ENCODE data around the gene HTR6. TPM values are rescaled to one million over a fixed set of nuclear protein-coding genes. Genes with fewer than 3 reads are reported as not detected.

Gene HTR6
- total and polyA plus RNA-seq, 4 donors, result 0.18 TPM; not detected in 3

- Histone ChIP-seq H3K4me1 (ENCODE audit: control insufficient read depth in 1 of 2, insufficient read depth in 2 of 2, low read length in 2 of 2) (no peaks in the 10 kb centered on the region), H3K36me3 (ENCODE audit: control insufficient read depth in 1 of 2, insufficient read depth in 2 of 2, low read length in 1 of 2) (no peaks in the 10 kb centered on the region), H3K27ac (ENCODE audit: low read depth in 1 of 2, low read length in 2 of 2) (no peak overlapping the region), H3K27me3 (ENCODE audit: control insufficient read depth in 1 of 2, insufficient read depth in 2 of 2, low read length in 1 of 2) (no peaks in the 10 kb centered on the region), H3K9me3 (ENCODE audit: control insufficient read depth, low read length) (no peaks in the 10 kb centered on the region), H3K4me3 (ENCODE audit: low read length in 2 of 2) (no peak overlapping the region)
- intact Hi-C loops (cut with DNase I), result no loop called here
- no peak for DNase-seq
- ATAC-seq (ENCODE audit: low FRiP score), result no peak
- WGBS, 2 donors, result 65 to 68% methylated on average over 4 of the region's 4 CpGs
Observed at GRCh38 chr1:19670787-19671186, 6.1 kb downstream of the HTR6 start.

- no peaks in the 10 kb centered on the region for H3K27me3 ChIP-seq (ENCODE audit: control insufficient read depth in 1 of 2, insufficient read depth in 2 of 2, low read length in 1 of 2)
- H3K4me3 ChIP-seq (ENCODE audit: low read length in 2 of 2), result no peak overlapping the region
- ATAC-seq (ENCODE audit: low FRiP score), result no peak
- DNase-seq, result no peak
- intact Hi-C loops (cut with DNase I), result no loop called here
- no peaks in the 10 kb centered on the region for H3K36me3 ChIP-seq (ENCODE audit: control insufficient read depth in 1 of 2, insufficient read depth in 2 of 2, low read length in 1 of 2)
- WGBS, 2 donors, result 42 to 46% methylated on average over 6 of the region's 6 CpGs
- no peak overlapping the region for H3K27ac ChIP-seq (ENCODE audit: low read depth in 1 of 2, low read length in 2 of 2)
- no peaks in the 10 kb centered on the region for H3K4me1 ChIP-seq (ENCODE audit: control insufficient read depth in 1 of 2, insufficient read depth in 2 of 2, low read length in 2 of 2)
- no peaks in the 10 kb centered on the region for H3K9me3 ChIP-seq (ENCODE audit: control insufficient read depth, low read length)
Observed at GRCh38 chr1:19672237-19672636, 7.6 kb downstream of the HTR6 start.

- no peak overlapping the region for H3K27ac ChIP-seq (ENCODE audit: low read depth in 1 of 2, low read length in 2 of 2)
- H3K4me3 ChIP-seq (ENCODE audit: low read length in 2 of 2), result no peak overlapping the region
- no peaks in the 10 kb centered on the region for H3K27me3 ChIP-seq (ENCODE audit: control insufficient read depth in 1 of 2, insufficient read depth in 2 of 2, low read length in 1 of 2)
- ATAC-seq (ENCODE audit: low FRiP score) (no peak), DNase-seq (no peak)
- no peaks in the 10 kb centered on the region for H3K4me1 ChIP-seq (ENCODE audit: control insufficient read depth in 1 of 2, insufficient read depth in 2 of 2, low read length in 2 of 2)
- intact Hi-C loops (cut with DNase I), result no loop called here
- H3K36me3 ChIP-seq (ENCODE audit: control insufficient read depth in 1 of 2, insufficient read depth in 2 of 2, low read length in 1 of 2), result no peaks in the 10 kb centered on the region
- H3K9me3 ChIP-seq (ENCODE audit: control insufficient read depth, low read length), result no peaks in the 10 kb centered on the region
- 70 to 71% methylated on average over 5 of the region's 5 CpGs for WGBS, 2 donors
Observed at GRCh38 chr1:19675797-19676196, 11.1 kb downstream of the HTR6 start.

- no peaks in the 10 kb centered on the region for H3K9me3 ChIP-seq (ENCODE audit: control insufficient read depth, low read length)
- no peaks in the 10 kb centered on the region for H3K27me3 ChIP-seq (ENCODE audit: control insufficient read depth in 1 of 2, insufficient read depth in 2 of 2, low read length in 1 of 2)
- 6% methylated on average over 13 of the region's 13 CpGs for WGBS, 2 donors
- intact Hi-C loops (cut with DNase I), result no loop called here
- DNase-seq (peak; percentile 80 to 89), ATAC-seq (ENCODE audit: low FRiP score) (peak; percentile 78)
- H3K4me3 ChIP-seq (ENCODE audit: low read length in 2 of 2), result no peak overlapping the region
- no peaks in the 10 kb centered on the region for H3K36me3 ChIP-seq (ENCODE audit: control insufficient read depth in 1 of 2, insufficient read depth in 2 of 2, low read length in 1 of 2)
- H3K27ac ChIP-seq (ENCODE audit: low read depth in 1 of 2, low read length in 2 of 2), result no peak overlapping the region
- H3K4me1 ChIP-seq (ENCODE audit: control insufficient read depth in 1 of 2, insufficient read depth in 2 of 2, low read length in 2 of 2), result no peaks in the 10 kb centered on the region
Observed at GRCh38 chr1:19676438-19676922, 11.8 kb downstream of the HTR6 start.

- H3K27me3 ChIP-seq (ENCODE audit: control insufficient read depth in 1 of 2, insufficient read depth in 2 of 2, low read length in 1 of 2), result no peaks in the 10 kb centered on the region
- no peak for DNase-seq
- no peak for ATAC-seq (ENCODE audit: low FRiP score)
- no peak overlapping the region for H3K4me3 ChIP-seq (ENCODE audit: low read length in 2 of 2)
- H3K27ac ChIP-seq (ENCODE audit: low read depth in 1 of 2, low read length in 2 of 2), result no peak overlapping the region
- no peaks in the 10 kb centered on the region for H3K9me3 ChIP-seq (ENCODE audit: control insufficient read depth, low read length)
- WGBS, 2 donors, result 71 to 77% methylated on average over 11 of the region's 11 CpGs
- intact Hi-C loops (cut with DNase I), result no loop called here
- peaks cover 0 to 3% of the 10 kb centered on the region in 2 donors for H3K36me3 ChIP-seq (ENCODE audit: control insufficient read depth in 1 of 2, insufficient read depth in 2 of 2, low read length in 1 of 2)
- no peaks in the 10 kb centered on the region for H3K4me1 ChIP-seq (ENCODE audit: control insufficient read depth in 1 of 2, insufficient read depth in 2 of 2, low read length in 2 of 2)
Observed at GRCh38 chr1:19678493-19678892, 13.8 kb downstream of the HTR6 start.

GRCh38 chr1:19678931-19679453 lies 14.3 kb downstream of the HTR6 start:
- Histone ChIP-seq H3K9me3 (ENCODE audit: control insufficient read depth, low read length) (no peaks in the 10 kb centered on the region), H3K4me3 (ENCODE audit: low read length in 2 of 2) (no peak overlapping the region), H3K27ac (ENCODE audit: low read depth in 1 of 2, low read length in 2 of 2) (no peak overlapping the region), H3K4me1 (ENCODE audit: control insufficient read depth in 1 of 2, insufficient read depth in 2 of 2, low read length in 2 of 2) (no peaks in the 10 kb centered on the region), H3K36me3 (ENCODE audit: control insufficient read depth in 1 of 2, insufficient read depth in 2 of 2, low read length in 1 of 2) (peaks cover 0 to 3% of the 10 kb centered on the region in 2 donors), H3K27me3 (ENCODE audit: control insufficient read depth in 1 of 2, insufficient read depth in 2 of 2, low read length in 1 of 2) (no peaks in the 10 kb centered on the region)
- intact Hi-C loops (cut with DNase I), result no loop called here
- 86 to 90% methylated on average over 34 of the region's 34 CpGs for WGBS, 2 donors
- ATAC-seq (ENCODE audit: low FRiP score), result no peak
- DNase-seq, result no peak

- ATAC-seq (ENCODE audit: low FRiP score), result no peak
- no peak for DNase-seq
Observed at GRCh38 chr1:19679691-19680090, 15.0 kb downstream of the HTR6 start.

GRCh38 chr1:19680644-19681043 lies 16.0 kb downstream of the HTR6 start:
- Histone ChIP-seq H3K27me3 (ENCODE audit: control insufficient read depth in 1 of 2, insufficient read depth in 2 of 2, low read length in 1 of 2) (no peaks in the 10 kb centered on the region), H3K4me3 (ENCODE audit: low read length in 2 of 2) (no peak overlapping the region), H3K27ac (ENCODE audit: low read depth in 1 of 2, low read length in 2 of 2) (no peak overlapping the region), H3K9me3 (ENCODE audit: control insufficient read depth, low read length) (no peaks in the 10 kb centered on the region), H3K36me3 (ENCODE audit: control insufficient read depth in 1 of 2, insufficient read depth in 2 of 2, low read length in 1 of 2) (peaks cover 0 to 3% of the 10 kb centered on the region in 2 donors), H3K4me1 (ENCODE audit: control insufficient read depth in 1 of 2, insufficient read depth in 2 of 2, low read length in 2 of 2) (no peaks in the 10 kb centered on the region)
- intact Hi-C loops (cut with DNase I), result no loop called here
- 68 to 73% methylated on average over 7 of the region's 7 CpGs for WGBS, 2 donors
- no peak for DNase-seq
- no peak for ATAC-seq (ENCODE audit: low FRiP score)

More at GRCh38 chr1:19679691-19680090, 15.0 kb downstream of the HTR6 start:
- intact Hi-C loops (cut with DNase I), result no loop called here
- H3K27ac ChIP-seq (ENCODE audit: low read depth in 1 of 2, low read length in 2 of 2), result no peak overlapping the region
- H3K36me3 ChIP-seq (ENCODE audit: control insufficient read depth in 1 of 2, insufficient read depth in 2 of 2, low read length in 1 of 2), result peaks cover 0 to 3% of the 10 kb centered on the region in 2 donors
- 75 to 78% methylated on average over 4 of the region's 4 CpGs for WGBS, 2 donors
- no peaks in the 10 kb centered on the region for H3K9me3 ChIP-seq (ENCODE audit: control insufficient read depth, low read length)
- H3K27me3 ChIP-seq (ENCODE audit: control insufficient read depth in 1 of 2, insufficient read depth in 2 of 2, low read length in 1 of 2), result no peaks in the 10 kb centered on the region
- no peaks in the 10 kb centered on the region for H3K4me1 ChIP-seq (ENCODE audit: control insufficient read depth in 1 of 2, insufficient read depth in 2 of 2, low read length in 2 of 2)
- H3K4me3 ChIP-seq (ENCODE audit: low read length in 2 of 2), result no peak overlapping the region

- H3K36me3 ChIP-seq (ENCODE audit: control insufficient read depth in 1 of 2, insufficient read depth in 2 of 2, low read length in 1 of 2), result peaks cover 0 to 3% of the 10 kb centered on the region in 2 donors
- H3K27ac ChIP-seq (ENCODE audit: low read depth in 1 of 2, low read length in 2 of 2), result no peak overlapping the region
- DNase-seq (no peak), ATAC-seq (ENCODE audit: low FRiP score) (no peak)
- no peaks in the 10 kb centered on the region for H3K9me3 ChIP-seq (ENCODE audit: control insufficient read depth, low read length)
- H3K4me1 ChIP-seq (ENCODE audit: control insufficient read depth in 1 of 2, insufficient read depth in 2 of 2, low read length in 2 of 2), result no peaks in the 10 kb centered on the region
- H3K4me3 ChIP-seq (ENCODE audit: low read length in 2 of 2), result no peak overlapping the region
- H3K27me3 ChIP-seq (ENCODE audit: control insufficient read depth in 1 of 2, insufficient read depth in 2 of 2, low read length in 1 of 2), result no peaks in the 10 kb centered on the region
- WGBS, 2 donors, result 88 to 89% methylated on average over 3 of the region's 3 CpGs
- intact Hi-C loops (cut with DNase I), result no loop called here
Observed at GRCh38 chr1:19682257-19682656, 17.6 kb downstream of the HTR6 start.

Measured in aorta (tissue), 5 donors.